ENCODE results near the gene PRPF31. TPM values are rescaled to one million over a fixed set of nuclear protein-coding genes. Genes with fewer than 3 reads are reported as not detected.
A peak's percentile ranks its signal among the peaks of the same experiment; 100 is the strongest.

The PRPF31 gene
- total RNA-seq, 2 experiments from 2014 or later: 47.8 to 53.0 TPM

DNA sequence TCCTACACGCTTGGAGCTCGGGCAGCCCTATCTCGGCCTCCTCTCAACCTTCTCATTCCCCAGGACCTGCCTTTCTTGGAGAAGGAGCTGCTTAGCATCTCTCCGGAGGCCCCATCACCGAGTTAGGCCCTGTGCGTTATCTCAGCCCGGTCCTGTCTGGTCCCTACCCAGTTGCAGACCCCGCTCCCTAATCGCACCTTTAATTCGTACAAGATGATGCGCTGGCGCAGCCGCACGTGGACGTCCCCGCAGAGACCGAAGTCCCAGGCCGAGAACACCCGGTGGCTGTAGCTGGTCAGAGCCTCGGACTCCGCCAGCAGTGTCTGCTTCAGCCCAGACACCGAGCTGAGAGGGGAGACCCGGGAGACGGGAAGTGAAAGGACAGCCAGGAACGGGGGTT is 49.7 kb downstream of the PRPF31 start:
- no TSS peak for BruUV-seq (replicated peaks)
- CTCF ChIA-PET (ENCODE audit: unreplicated experiment): no interaction called here
- Histone ChIP-seq H3K36me3 (ENCODE audit: insufficient read depth, low read length) (no peaks in the 10 kb centered on the region), H4K20me1 (ENCODE audit: insufficient read depth, low read length) (no peaks in the 10 kb centered on the region), H3K4me2 (ENCODE audit: low read length) (no peak overlapping the region), H2AFZ (ENCODE audit: low read length) (no peak overlapping the region), H3K4me3 (ENCODE audit: low read depth, low read length, poor library complexity, severe bottlenecking) (no peak overlapping the region), H3K79me2 (ENCODE audit: insufficient read depth, low read depth, low read length) (no peaks in the 10 kb centered on the region), H3K9me3 (ENCODE audit: low read length) (no peaks in the 10 kb centered on the region), H3K27ac (ENCODE audit: low read depth, low read length, poor library complexity, severe bottlenecking) (no peak overlapping the region), H3K4me1 (ENCODE audit: insufficient read depth, low read length, poor library complexity, severe bottlenecking) (peaks cover 18% of the 10 kb centered on the region), H3K9me2 (ENCODE audit: insufficient read depth, low read length) (no peaks in the 10 kb centered on the region)
- intact Hi-C loops (cut with micrococcal nuclease; ENCODE audit: unreplicated experiment): no loop called here
- DNase-seq (ENCODE audit: low spot score): no peak
- POLR2A ChIA-PET: no interaction called here
- TF ChIP-seq, protein P1, sequence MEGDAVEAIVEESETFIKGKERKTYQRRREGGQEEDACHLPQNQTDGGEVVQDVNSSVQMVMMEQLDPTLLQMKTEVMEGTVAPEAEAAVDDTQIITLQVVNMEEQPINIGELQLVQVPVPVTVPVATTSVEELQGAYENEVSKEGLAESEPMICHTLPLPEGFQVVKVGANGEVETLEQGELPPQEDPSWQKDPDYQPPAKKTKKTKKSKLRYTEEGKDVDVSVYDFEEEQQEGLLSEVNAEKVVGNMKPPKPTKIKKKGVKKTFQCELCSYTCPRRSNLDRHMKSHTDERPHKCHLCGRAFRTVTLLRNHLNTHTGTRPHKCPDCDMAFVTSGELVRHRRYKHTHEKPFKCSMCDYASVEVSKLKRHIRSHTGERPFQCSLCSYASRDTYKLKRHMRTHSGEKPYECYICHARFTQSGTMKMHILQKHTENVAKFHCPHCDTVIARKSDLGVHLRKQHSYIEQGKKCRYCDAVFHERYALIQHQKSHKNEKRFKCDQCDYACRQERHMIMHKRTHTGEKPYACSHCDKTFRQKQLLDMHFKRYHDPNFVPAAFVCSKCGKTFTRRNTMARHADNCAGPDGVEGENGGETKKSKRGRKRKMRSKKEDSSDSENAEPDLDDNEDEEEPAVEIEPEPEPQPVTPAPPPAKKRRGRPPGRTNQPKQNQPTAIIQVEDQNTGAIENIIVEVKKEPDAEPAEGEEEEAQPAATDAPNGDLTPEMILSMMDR (conservative IDR thresholded peaks at IDR 0.05; ENCODE audit: low read length): no peak
- no peak for TF ChIP-seq EZH2phosphoT487 (IDR thresholded peaks at IDR 0.05; ENCODE audit: borderline replicate concordance, low read depth, low read length)

DNA sequence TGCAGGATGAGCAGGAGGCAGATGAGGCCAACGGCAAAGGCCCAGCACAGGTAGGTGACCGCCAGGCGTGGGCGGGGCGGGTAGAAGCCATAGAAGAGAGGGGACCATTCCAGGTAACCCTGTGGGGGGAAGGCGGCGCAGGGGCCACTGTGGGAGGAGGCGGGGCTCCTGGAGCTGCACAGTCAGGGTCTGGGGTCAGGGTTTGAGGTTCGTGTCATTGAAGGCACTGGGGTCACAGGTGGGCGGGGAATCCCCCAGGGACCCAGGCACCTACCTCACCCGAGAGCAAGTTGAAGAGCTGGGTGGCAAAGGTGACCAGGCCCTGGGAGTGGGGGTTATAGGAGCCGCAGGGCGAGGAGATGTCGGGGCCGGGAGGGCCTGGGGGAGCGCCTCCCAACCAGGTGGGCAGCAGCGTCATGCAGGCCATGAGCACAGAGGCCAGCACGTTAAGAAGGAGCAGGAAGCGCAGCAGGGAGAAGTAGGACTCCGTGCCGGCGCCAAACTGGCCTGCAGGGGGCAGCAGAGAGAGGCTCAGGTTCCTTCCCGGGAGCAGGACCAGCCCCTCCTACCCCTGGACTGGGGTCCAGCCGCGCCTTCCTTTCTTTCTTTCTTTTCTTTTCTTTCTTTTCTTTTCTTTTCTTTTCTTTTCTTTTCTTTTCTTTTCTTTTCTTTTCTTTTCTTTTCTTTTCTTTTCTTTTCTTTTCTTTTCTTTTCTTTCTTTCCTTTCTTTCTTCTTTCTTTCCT is 52.8 kb downstream of the PRPF31 start:
- BruUV-seq (replicated peaks): no TSS peak
- CTCF ChIA-PET (ENCODE audit: unreplicated experiment): no interaction called here

More for the DNA sequence above, 52.8 kb downstream of the PRPF31 start:
- no peaks in the 10 kb centered on the region for H3K9me2 ChIP-seq (ENCODE audit: insufficient read depth, low read length)
- peak; percentile 84 for DNase-seq (ENCODE audit: low spot score)
- peaks cover 10% of the 10 kb centered on the region for H3K4me1 ChIP-seq (ENCODE audit: insufficient read depth, low read length, poor library complexity, severe bottlenecking)
- H3K36me3 ChIP-seq (ENCODE audit: insufficient read depth, low read length): no peaks in the 10 kb centered on the region
- intact Hi-C loops (cut with micrococcal nuclease; ENCODE audit: unreplicated experiment): loop anchor here (1.0 kb wide), 1 partner anchor 63 kb away; no protein-coding TSS in a partner anchor
- no peak overlapping the region for H3K27ac ChIP-seq (ENCODE audit: low read depth, low read length, poor library complexity, severe bottlenecking)
- H4K20me1 ChIP-seq (ENCODE audit: insufficient read depth, low read length): no peaks in the 10 kb centered on the region
- POLR2A ChIA-PET: no interaction called here
- H3K9me3 ChIP-seq (ENCODE audit: low read length): no peaks in the 10 kb centered on the region
- no peak overlapping the region for H2AFZ ChIP-seq (ENCODE audit: low read length)
- no peak overlapping the region for H3K4me3 ChIP-seq (ENCODE audit: low read depth, low read length, poor library complexity, severe bottlenecking)
- no peak for TF ChIP-seq EZH2phosphoT487 (IDR thresholded peaks at IDR 0.05; ENCODE audit: borderline replicate concordance, low read depth, low read length)
- TF ChIP-seq, protein P1 (conservative IDR thresholded peaks at IDR 0.05; ENCODE audit: low read length): peak; percentile 80
- no peaks in the 10 kb centered on the region for H3K79me2 ChIP-seq (ENCODE audit: insufficient read depth, low read depth, low read length)
- H3K4me2 ChIP-seq (ENCODE audit: low read length): peak overlapping the region; percentile 57
